Left ventricle myocardium superior (tissue), 1 donor: ENCODE measurements around the gene TNS4. TPM values are rescaled to one million over a fixed set of nuclear protein-coding genes. Genes with fewer than 3 reads are reported as not detected.

ENCODE experiments used
- ATAC-seq: fragments of 200-7000 bp; cut with Tn5 transposase; one replicate; pipeline ENCODE4 v1.9.1; 2020; ENCODE audit warnings: mild to moderate bottlenecking, moderate library complexity
- DNase-seq: peaks from one replicate; pipeline ENCODE4 v3.0.0-alpha.2; 2020
- intact Hi-C: fragments of 100-400 bp; cut with micrococcal nuclease; formaldehyde crosslinking; loops from one replicate; pipeline ENCODE4 v1.11.0; 2022
- total RNA-seq: library from RNA; stranded (reverse); fragmentation: NEBNext Ultra II Directional; extraction: Animal tissue kit (Norgen Biotek cat#: 25700); gene quantifications from one replicate; pipeline ENCODE4 v1.2.1, GENCODE V29; 2021
- donor health status: DM: no; HTN: yes; CAD: no; lungs with severe emphysema.

TNS4 gene
- total RNA-seq, 1 donor from 2014 or later, result not detected

DNA sequence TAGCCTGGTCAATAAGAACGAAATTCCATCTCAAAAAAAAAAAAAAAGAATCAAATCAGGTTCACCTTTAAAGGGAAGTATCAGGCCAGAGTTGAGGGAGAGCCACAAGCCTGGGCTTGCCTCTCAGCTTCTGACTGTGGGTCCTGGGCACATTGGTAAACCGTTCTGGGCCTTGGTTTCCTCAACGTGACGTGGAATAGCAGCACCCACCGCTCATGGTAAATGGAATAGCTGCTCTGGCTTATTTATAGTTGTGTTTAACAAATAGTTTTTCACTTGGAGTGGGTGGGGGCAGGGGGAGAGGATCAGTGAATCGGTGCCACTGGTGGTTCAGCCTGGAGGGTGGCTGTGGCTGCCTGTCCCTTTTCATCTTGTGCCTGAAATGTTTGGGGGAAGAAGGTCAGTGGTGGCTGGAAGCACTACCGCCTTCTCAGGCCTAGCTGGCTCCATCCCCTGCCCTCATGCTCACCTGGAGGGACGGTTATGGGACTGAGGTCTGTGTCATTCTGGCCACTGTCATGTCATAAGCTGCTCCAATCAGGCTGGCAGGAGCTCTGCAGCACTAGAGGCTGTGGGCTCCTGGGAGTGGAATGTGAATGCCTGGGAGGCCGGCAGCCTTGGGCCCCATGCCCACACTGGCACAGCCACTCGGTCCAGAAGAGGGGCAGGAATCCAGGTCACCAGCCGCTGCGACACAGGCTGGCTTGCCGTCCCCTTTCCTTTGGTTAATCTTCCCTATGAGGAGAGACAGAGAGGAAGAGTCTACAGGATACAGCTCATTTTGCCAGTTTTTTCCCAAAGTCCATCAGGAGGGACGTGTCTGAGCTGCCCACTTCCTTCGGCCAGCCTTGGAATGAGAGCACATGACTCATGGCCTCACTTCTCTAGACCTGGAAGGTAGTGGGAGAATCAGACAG is 36.9 kb upstream of the TNS4 start:
- ATAC-seq, result peak; percentile 70
- peak; percentile 88 for DNase-seq
- intact Hi-C loops, result no loop called here

DNA sequence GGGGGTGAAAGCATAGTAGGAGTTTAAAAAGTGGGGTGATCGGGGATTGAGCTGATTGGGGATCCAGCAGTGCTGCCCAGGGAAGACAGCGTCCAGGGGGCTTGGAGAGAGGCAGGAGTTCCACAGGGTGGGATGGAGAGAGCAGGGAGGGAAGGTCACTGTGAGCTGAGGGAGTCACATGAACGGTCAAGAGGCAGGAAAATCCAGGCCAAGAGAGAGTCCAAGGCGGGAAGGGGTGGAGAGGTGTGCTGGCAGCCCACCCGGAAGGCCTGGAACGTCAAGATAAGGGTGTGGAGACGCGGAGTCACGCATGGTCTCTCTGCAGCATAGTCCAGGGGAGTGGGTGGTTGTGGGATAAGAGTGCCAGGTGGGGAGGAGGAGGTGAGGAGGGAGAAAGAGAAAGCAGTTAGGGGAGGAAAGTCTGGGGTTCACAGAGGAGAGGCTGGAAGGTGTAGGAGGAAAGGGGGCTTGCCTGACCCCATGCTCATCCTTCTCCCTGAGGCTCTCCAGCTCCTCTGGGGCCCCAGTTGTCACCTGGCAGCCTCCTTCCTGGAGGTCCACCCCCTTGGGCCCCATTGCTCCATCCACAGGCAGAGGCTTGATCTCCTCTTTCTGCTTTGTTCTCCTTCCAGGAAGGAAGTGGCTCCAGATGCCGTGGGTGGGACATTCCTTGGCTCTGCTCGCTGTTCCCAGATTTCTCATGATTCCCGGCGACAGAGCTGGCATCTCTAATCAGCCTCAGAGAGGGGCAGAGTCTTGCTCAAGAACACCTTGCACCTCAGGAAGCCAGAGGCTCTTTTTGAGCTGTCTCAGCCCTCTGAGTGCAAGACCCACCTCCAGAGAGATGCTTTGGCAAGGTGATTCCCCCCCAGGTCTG is 35.1 kb upstream of the TNS4 start:
- intact Hi-C loops, result no loop called here
- ATAC-seq, result peak; percentile 30
- no peak for DNase-seq

GRCh38 chr17:40535924-40536294 is 34.5 kb upstream of the TNS4 start:
- ATAC-seq, result peak; percentile 3

DNA sequence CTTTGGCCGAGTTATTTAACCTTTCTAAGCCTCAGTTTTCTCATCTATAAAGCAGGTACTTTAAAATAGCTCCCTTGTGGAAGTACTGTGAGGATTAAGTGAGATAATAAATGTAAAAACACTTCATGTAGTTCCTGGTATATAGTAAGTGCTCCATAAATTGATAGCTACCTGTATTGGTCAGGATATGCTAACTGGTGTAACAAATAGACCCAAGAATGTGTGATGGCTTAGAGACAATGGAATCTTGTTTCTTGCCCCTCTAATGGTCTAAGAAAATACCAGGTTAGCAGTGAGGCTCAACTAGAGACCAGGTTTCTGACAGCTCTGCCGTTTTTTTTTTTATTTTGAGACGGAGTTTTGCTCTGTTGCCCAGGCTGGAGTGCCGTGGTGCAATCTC is 34.0 kb upstream of the TNS4 start:
- no peak for ATAC-seq
- intact Hi-C loops, result no loop called here
- DNase-seq, result no peak

More at GRCh38 chr17:40535924-40536294, 34.5 kb upstream of the TNS4 start:
- no peak for DNase-seq
- intact Hi-C loops, result no loop called here

- ATAC-seq (no peak), DNase-seq (no peak)
- intact Hi-C loops, result loop anchor here (5.0 kb wide), 1 partner anchor 92 kb away; the partner anchor contains the start of gene IGFBP4
Measured at GRCh38 chr17:40534371-40535189, 33.2 kb upstream of the TNS4 start.

GRCh38 chr17:40533896-40534295 is 32.5 kb upstream of the TNS4 start:
- DNase-seq (no peak), ATAC-seq (no peak)
- intact Hi-C loops, result loop anchor here (5.0 kb wide), 1 partner anchor 92 kb away; the partner anchor contains the start of gene IGFBP4

DNA sequence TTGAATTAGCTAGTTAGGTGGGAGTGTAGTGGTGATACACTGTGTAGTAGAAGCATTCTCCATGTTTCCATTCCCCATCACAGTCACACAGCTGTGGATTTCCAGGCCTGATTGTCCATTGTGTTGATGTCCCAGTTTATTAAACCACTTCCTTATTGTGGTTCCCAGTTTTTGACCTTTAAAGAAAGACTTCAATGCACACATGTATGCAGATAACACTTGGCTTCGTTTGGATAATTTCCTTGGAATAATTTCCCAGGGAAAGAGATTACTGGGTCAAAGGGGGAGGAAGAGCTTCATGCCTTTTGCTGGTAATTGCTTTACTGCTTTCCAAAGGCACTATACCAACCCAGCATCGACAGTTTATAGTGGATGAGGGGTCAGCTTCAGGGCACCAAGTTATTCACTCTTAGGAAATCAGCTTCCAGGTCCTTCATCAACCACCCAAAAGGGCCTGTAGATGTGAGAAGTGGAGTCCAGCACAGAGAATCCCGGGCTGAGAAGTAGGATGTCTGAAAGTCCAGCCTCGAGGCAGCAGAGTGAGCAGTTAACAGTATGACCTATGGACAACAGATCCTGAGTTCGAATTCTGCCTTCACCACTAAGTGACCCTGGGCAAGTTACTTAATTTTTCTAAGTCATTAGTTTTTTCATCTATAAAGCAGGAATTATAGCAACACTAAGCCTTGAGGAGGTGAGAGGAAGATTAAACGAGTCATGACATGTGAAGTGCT is 31.3 kb upstream of the TNS4 start:
- intact Hi-C loops, result loop anchor here (5.0 kb wide), 1 partner anchor 90 kb away; the partner anchor contains the start of gene IGFBP4
- peak; percentile 22 for ATAC-seq
- no peak for DNase-seq

- no peak for ATAC-seq
- no peak for DNase-seq
- intact Hi-C loops, result loop anchor here (5.0 kb wide), 1 partner anchor 89 kb away; the partner anchor contains the start of gene IGFBP4
Measured at GRCh38 chr17:40531051-40531991, 29.9 kb upstream of the TNS4 start.

DNA sequence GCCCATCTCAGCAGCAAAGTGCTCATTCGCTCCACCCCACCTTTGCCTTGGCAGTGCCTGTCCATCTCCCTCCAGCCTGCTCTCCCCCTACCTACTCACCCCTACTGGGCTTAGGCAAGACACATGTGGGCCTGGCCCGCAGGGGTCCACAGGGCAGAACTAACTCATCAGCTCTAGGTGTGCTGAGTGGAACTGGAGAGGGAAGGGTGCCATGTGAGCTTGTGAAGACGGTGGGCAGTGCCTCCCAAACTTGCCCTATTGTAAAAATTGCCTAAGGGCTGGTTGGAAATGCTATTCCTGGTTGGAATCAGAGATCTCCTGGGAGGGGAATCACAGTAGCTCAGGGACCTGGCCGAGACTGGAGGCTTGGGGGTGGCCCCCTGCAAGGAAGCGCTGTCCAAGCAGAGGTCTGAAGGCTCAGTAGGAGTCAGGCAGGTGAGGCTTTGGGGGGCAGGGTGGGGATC is 29.1 kb upstream of the TNS4 start:
- DNase-seq (no peak), ATAC-seq (no peak)
- intact Hi-C loops, result loop anchor here (5.0 kb wide), 1 partner anchor 88 kb away; the partner anchor contains the start of gene IGFBP4

DNA sequence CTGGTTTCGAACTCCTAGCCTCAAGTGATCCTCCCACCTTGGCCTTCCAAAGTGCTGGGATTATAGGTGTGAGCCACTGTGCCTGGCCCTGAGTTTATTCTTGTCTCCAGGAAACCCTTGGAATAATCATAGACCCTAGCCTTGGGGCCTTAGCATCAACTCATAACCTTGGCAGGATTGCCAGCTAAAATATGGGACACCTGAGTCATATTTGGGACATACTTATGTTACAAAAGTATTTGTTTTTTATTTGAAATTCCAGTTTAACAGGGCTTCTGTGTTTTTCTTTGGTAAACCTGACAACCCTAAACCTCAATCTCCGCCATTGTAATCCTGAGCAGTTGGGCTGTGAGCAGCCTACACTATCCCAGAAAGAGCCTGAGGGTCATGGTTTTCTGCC is 28.6 kb upstream of the TNS4 start:
- no peak for ATAC-seq
- intact Hi-C loops, result loop anchor here (5.0 kb wide), 1 partner anchor 88 kb away; the partner anchor contains the start of gene IGFBP4
- no peak for DNase-seq

GRCh38 chr17:40528692-40529417 is 27.4 kb upstream of the TNS4 start:
- DNase-seq, result no peak
- ATAC-seq, result no peak
- intact Hi-C loops, result no loop called here

- peak; percentile 67 for DNase-seq
- peak; percentile 88 for ATAC-seq
- intact Hi-C loops, result no loop called here
Measured at GRCh38 chr17:40526668-40527067, 25.2 kb upstream of the TNS4 start.

GRCh38 chr17:40525294-40525693 is 23.9 kb upstream of the TNS4 start:
- intact Hi-C loops, result no loop called here
- ATAC-seq, result no peak
- no peak for DNase-seq

DNA sequence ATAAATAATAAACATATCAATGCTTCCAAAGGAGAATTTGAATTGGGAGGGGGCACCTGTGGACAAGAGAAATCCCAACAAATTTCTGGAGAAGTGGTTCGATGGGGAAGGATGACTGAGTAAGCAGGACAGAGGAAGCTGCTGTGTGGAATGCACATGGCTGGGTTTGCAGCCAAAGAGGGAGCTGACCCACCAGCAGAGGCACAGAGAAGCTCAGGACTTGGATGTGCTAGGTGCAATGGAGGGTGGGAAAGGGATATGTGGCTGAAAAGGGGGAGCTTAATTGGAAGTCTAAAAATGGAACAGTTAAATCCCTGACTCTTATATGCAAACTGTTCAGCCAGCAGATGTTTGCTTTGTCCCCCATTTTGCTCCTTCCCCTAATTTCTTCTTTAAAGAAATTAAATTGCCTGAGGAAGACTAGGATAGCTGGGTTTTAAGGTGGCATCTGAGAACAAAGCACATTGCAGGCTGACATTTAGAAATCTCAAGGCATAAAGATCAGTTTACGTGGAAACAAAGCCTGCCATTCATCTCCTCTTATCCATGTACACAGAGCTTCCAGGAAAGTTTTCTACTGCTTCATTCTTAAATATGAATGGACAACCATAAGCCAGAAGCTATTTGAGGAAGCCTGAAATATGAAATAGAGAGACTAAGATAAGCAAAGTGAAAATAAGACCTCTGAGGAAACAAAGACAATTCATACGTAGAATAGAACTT is 23.0 kb upstream of the TNS4 start:
- ATAC-seq (no peak), DNase-seq (no peak)
- intact Hi-C loops, result no loop called here

GRCh38 chr17:40522961-40523310 is 21.5 kb upstream of the TNS4 start:
- ATAC-seq (no peak), DNase-seq (no peak)
- intact Hi-C loops, result no loop called here
